CD14-positive monocyte (primary cell): ENCODE measurements around the gene ELAPOR2. TPM values are rescaled to one million over a fixed set of nuclear protein-coding genes. Genes with fewer than 3 reads are reported as not detected.

ENCODE experiments used
- DNase-seq, 3 donors: peaks; one replicate each; pipeline ENCODE4 v3.0.0-alpha.2; 2011 to 2022
- H2AFZ ChIP-seq: 2 replicates; pipeline ENCODE4 v1.6.0; 2012; ENCODE audit warnings: mild to moderate bottlenecking, low read depth, low read length, inconsistent platforms; ENCODE audit not compliant: insufficient read depth, poor library complexity, severe bottlenecking
- H3K27ac ChIP-seq, 2 donors: 1 replicate in 1 of 2; 2 replicates in 1 of 2; pipeline ENCODE4 v1.5.1; 2012 to 2013; ENCODE audit warnings: low read length in 2 of 2, control low read depth in 1 of 2, inconsistent platforms in 1 of 2, low read depth in 1 of 2, mild to moderate bottlenecking in 1 of 2
- H3K27me3 ChIP-seq, 2 donors: one replicate each; pipeline versions ENCODE4 v1.6.0 to v1.6.1; 2011 to 2013; ENCODE audit warnings: low read length in 2 of 2; ENCODE audit not compliant: control insufficient read depth in 2 of 2, insufficient read depth in 2 of 2
- H3K36me3 ChIP-seq, 2 donors: replicated peaks in 1 of 2; 1 replicate in 1 of 2; 2 replicates in 1 of 2; pipeline versions ENCODE4 v1.5.1 to v1.6.1; 2012 to 2013; ENCODE audit warnings: low read length in 2 of 2, control low read depth in 1 of 2, inconsistent platforms in 1 of 2, mild to moderate bottlenecking in 1 of 2; ENCODE audit not compliant: insufficient read depth in 2 of 2, control insufficient read depth in 1 of 2
- H3K4me1 ChIP-seq, 2 donors: 1 replicate in 1 of 2; 2 replicates in 1 of 2; pipeline versions ENCODE4 v1.5.1 to v1.6.1; 2012 to 2013; ENCODE audit warnings: low read length in 2 of 2, control low read depth in 1 of 2, inconsistent platforms in 1 of 2, mild to moderate bottlenecking in 1 of 2, moderate library complexity in 1 of 2; ENCODE audit not compliant: insufficient read depth in 2 of 2, control insufficient read depth in 1 of 2
- H3K4me2 ChIP-seq: replicated peaks from 2 replicates; pipeline ENCODE3; 2012; ENCODE audit warnings: low read length, moderate library complexity, mild to moderate bottlenecking; ENCODE audit not compliant: poor library complexity, severe bottlenecking; ENCODE audit errors: extremely low read depth
- H3K4me3 ChIP-seq, 3 experiments: fragments of 200-600 bp in 1 of 3; sonication (generic) in 1 of 3; replicated peaks in 1 of 3; 1 replicate in 2 of 3; 2 replicates in 1 of 3; pipeline ENCODE4 v1.5.1; 2011 to 2013; ENCODE audit warnings: low read length in 3 of 3, mild to moderate bottlenecking in 3 of 3, control low read depth in 2 of 3, low read depth in 2 of 3, inconsistent platforms in 1 of 3, moderate library complexity in 1 of 3
- H3K79me2 ChIP-seq: 2 replicates; pipeline ENCODE4 v1.6.0; 2012; ENCODE audit warnings: mild to moderate bottlenecking, control low read depth, inconsistent platforms, low read length, moderate library complexity; ENCODE audit not compliant: insufficient read depth
- H3K9ac ChIP-seq: 2 replicates; pipeline ENCODE4 v1.6.0; 2017; ENCODE audit warnings: low read length, mild to moderate bottlenecking; ENCODE audit not compliant: insufficient read depth, poor library complexity, severe bottlenecking
- H3K9me3 ChIP-seq, 2 donors: replicated peaks in 1 of 2; 1 replicate in 1 of 2; 2 replicates in 1 of 2; pipeline versions ENCODE4 v1.5.1 to v1.6.1; 2012 to 2013; ENCODE audit warnings: low read length in 2 of 2, control low read depth in 1 of 2; ENCODE audit not compliant: control insufficient read depth in 1 of 2, insufficient read depth in 1 of 2
- H4K20me1 ChIP-seq: 2 replicates; pipeline ENCODE4 v1.6.0; 2012; ENCODE audit warnings: mild to moderate bottlenecking, low read length, control low read depth, moderate library complexity; ENCODE audit not compliant: insufficient read depth
- H3K27ac Mint-ChIP-seq, 7 donors: one replicate each; pipeline ENCODE4 v1.8.0; 2020; ENCODE audit warnings: mild to moderate bottlenecking in 7 of 7, mixed read lengths in 7 of 7, moderate library complexity in 6 of 7, inconsistent platforms in 2 of 7
- H3K27me3 Mint-ChIP-seq, 3 donors: one replicate each; pipeline ENCODE4 v1.8.0; 2021 to 2022; ENCODE audit warnings: low read depth in 3 of 3, mild to moderate bottlenecking in 3 of 3, mixed read lengths in 3 of 3, moderate library complexity in 3 of 3, inconsistent platforms in 1 of 3
- H3K36me3 Mint-ChIP-seq, 2 donors: one replicate each; pipeline ENCODE4 v1.8.0; 2020; ENCODE audit warnings: mixed read lengths in 2 of 2, inconsistent platforms in 1 of 2, mild to moderate bottlenecking in 1 of 2
- H3K4me1 Mint-ChIP-seq: one replicate; pipeline ENCODE4 v1.8.0; 2020; ENCODE audit warnings: mild to moderate bottlenecking, mixed read lengths
- H3K4me3 Mint-ChIP-seq, 2 donors: one replicate each; pipeline ENCODE4 v1.8.0; 2020; ENCODE audit warnings: mild to moderate bottlenecking in 2 of 2, mixed read lengths in 2 of 2, moderate library complexity in 1 of 2
- H3K9me3 Mint-ChIP-seq, 7 donors: one replicate each; pipeline ENCODE4 v1.8.0; 2020 to 2022; ENCODE audit warnings: mixed read lengths in 7 of 7, mild to moderate bottlenecking in 6 of 7, moderate library complexity in 6 of 7, inconsistent platforms in 2 of 7
- WGBS: methylation state at CpG from one replicate; pipeline ENCODE4 v1.1.5; 2013; ENCODE audit warnings: missing lambda C conversion rate; ENCODE audit not compliant: insufficient coverage; 5-methylcytosine and 5-hydroxymethylcytosine counted together
- intact Hi-C, 2 donors: fragments of 100-400 bp; cut with micrococcal nuclease; formaldehyde crosslinking; loops; one replicate each; pipeline versions ENCODE4 v1.15.0 to v1.15.1; 2023
- polyA plus RNA-seq, 3 donors: library from polyadenylated mRNA; depleted of rRNA in 1 of 3; unstranded in 2 of 3; stranded (reverse) in 1 of 3; fragments of 300-500 nt in 2 of 3; fragments of >200 nt in 1 of 3; fragmentation: Illumina TruSeq in 2 of 3; gene quantifications; 1 replicate in 2 of 3; 2 replicates in 1 of 3; pipeline ENCODE4 v1.2.3, GENCODE V29; 2012 to 2021
- TF ChIP-seq, protein P1 (sequence below): fragments of 200-600 bp; IDR thresholded peaks from one replicate; pipeline ENCODE4 v1.8.0; 2022; ENCODE audit warnings: antibody characterized with exemption, mild to moderate bottlenecking

The ELAPOR2 gene
- polyA plus RNA-seq, 3 donors, result 0.07 TPM; not detected in 2

DNA sequence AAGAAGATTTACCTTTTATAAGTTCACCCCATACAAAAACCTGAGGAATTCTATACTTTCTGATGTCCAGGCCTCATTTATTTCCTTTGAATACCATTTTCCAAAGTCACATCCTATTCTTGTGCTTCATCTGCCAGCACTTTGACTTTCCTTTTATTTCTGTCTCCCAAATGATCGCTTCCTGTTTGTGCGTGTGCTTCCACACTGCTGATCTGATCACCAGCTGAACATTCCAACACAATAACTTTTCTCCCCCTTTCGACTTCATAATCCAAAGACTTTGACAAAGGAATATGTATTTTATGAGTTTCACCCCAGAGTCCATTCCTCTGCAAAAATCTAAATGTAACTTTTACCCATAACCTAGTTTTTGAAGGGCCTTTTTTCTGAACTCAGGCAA, 3.1 kb downstream of the ELAPOR2 start:
- Histone ChIP-seq H3K4me1 (peaks cover 7 to 13% of the 10 kb centered on the region in 2 donors), H3K9ac (no peak overlapping the region), H3K4me3 (no peak overlapping the region), H3K79me2 (no peaks in the 10 kb centered on the region), H3K4me2 (no peak overlapping the region), H4K20me1 (no peaks in the 10 kb centered on the region), H3K27ac (no peak overlapping the region), H3K36me3 (no peaks in the 10 kb centered on the region), H2AFZ (no peak overlapping the region), H3K27me3 (peaks cover 16 to 23% of the 10 kb centered on the region in 2 donors), H3K9me3 (no peaks in the 10 kb centered on the region)
- Mint-ChIP-seq H3K27ac (no peak overlapping the region), H3K27me3 (peaks cover 21 to 23% (median 21%) of the 10 kb centered on the region in 3 donors), H3K4me3 (no peak overlapping the region), H3K9me3 (peaks cover 0 to 9% (median 0%) of the 10 kb centered on the region in 7 donors), H3K4me1 (peaks cover 12% of the 10 kb centered on the region), H3K36me3 (no peaks in the 10 kb centered on the region)
- no peak for DNase-seq
- TF ChIP-seq, protein P1, sequence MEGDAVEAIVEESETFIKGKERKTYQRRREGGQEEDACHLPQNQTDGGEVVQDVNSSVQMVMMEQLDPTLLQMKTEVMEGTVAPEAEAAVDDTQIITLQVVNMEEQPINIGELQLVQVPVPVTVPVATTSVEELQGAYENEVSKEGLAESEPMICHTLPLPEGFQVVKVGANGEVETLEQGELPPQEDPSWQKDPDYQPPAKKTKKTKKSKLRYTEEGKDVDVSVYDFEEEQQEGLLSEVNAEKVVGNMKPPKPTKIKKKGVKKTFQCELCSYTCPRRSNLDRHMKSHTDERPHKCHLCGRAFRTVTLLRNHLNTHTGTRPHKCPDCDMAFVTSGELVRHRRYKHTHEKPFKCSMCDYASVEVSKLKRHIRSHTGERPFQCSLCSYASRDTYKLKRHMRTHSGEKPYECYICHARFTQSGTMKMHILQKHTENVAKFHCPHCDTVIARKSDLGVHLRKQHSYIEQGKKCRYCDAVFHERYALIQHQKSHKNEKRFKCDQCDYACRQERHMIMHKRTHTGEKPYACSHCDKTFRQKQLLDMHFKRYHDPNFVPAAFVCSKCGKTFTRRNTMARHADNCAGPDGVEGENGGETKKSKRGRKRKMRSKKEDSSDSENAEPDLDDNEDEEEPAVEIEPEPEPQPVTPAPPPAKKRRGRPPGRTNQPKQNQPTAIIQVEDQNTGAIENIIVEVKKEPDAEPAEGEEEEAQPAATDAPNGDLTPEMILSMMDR, result no peak
- intact Hi-C loops, result no loop called here
- 100% methylated on average over 2 of the region's 3 CpGs for WGBS

DNA sequence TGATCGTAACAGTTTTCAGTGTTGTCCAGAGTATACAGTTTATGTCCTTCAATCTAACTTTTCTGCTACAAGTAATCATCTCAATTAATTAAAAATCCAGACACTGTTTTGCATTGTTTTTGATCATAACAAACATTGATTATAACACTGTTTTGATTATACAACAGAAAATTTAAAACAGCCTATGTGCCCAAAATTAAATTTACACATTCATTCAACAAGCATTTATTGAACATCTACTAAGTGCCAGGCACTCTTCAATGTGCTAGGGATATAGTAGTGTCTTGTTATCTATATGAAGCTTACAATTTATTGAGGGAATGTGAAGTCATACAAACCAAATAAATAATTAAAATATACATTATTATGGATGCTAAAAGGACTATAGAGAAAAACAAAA, 10.6 kb downstream of the ELAPOR2 start:
- H3K9me3 Mint-ChIP-seq, result peaks cover 0 to 12% (median 3%) of the 10 kb centered on the region in 7 donors
- Histone ChIP-seq H3K4me2 (no peak overlapping the region), H2AFZ (no peak overlapping the region), H3K4me3 (no peak overlapping the region), H3K9ac (no peak overlapping the region), H3K27me3 (no peaks in the 10 kb centered on the region), H3K9me3 (no peaks in the 10 kb centered on the region), H4K20me1 (no peaks in the 10 kb centered on the region), H3K79me2 (no peaks in the 10 kb centered on the region), H3K27ac (no peak overlapping the region), H3K4me1 (no peaks in the 10 kb centered on the region), H3K36me3 (no peaks in the 10 kb centered on the region)
- WGBS, result no CpG with 5 or more reads among the region's 1 CpG
- H3K27me3 Mint-ChIP-seq, result peaks cover 1 to 3% (median 1%) of the 10 kb centered on the region in 3 donors
- no peak for DNase-seq
- H3K4me3 Mint-ChIP-seq, result no peak overlapping the region
- intact Hi-C loops, result no loop called here
- no peaks in the 10 kb centered on the region for H3K36me3 Mint-ChIP-seq
- no peaks in the 10 kb centered on the region for H3K4me1 Mint-ChIP-seq
- no peak overlapping the region for H3K27ac Mint-ChIP-seq
- TF ChIP-seq, protein P1, result no peak
